Measurements from ENCODE around the gene TAX1BP3. TPM values are rescaled to one million over a fixed set of nuclear protein-coding genes. Genes with fewer than 3 reads are reported as not detected.

The TAX1BP3 gene
- total RNA-seq, 2 donors from 2014 or later = 69.6 to 86.8 TPM

DNA sequence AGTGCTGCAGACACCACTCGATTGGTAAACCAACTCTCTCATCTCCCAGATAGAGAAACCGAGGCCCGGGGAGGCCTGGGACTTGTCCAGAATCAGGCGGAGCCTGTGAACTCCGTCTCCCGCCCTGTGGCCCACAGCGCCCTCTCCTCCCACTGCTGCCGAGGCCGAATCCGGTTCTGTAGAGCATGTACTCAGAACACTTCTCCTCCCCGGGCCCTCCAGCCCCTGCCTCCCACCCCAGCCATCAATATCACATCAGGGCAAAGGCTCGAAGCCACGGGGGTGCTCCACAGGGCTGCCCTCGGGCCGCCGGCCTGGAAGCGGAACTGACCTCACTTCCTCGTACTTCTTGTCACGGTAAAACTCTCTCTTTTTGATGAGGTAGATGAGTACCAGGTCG is 13.2 kb upstream of the TAX1BP3 start:
- peaks cover 7% of the 10 kb centered on the region for H3K4me1 ChIP-seq (ENCODE audit: control insufficient read depth, insufficient read depth, low read length)
- no peak overlapping the region for H3K9ac ChIP-seq (ENCODE audit: extremely low read depth, low read length, poor library complexity, severe bottlenecking)
- TF ChIP-seq, protein P1, sequence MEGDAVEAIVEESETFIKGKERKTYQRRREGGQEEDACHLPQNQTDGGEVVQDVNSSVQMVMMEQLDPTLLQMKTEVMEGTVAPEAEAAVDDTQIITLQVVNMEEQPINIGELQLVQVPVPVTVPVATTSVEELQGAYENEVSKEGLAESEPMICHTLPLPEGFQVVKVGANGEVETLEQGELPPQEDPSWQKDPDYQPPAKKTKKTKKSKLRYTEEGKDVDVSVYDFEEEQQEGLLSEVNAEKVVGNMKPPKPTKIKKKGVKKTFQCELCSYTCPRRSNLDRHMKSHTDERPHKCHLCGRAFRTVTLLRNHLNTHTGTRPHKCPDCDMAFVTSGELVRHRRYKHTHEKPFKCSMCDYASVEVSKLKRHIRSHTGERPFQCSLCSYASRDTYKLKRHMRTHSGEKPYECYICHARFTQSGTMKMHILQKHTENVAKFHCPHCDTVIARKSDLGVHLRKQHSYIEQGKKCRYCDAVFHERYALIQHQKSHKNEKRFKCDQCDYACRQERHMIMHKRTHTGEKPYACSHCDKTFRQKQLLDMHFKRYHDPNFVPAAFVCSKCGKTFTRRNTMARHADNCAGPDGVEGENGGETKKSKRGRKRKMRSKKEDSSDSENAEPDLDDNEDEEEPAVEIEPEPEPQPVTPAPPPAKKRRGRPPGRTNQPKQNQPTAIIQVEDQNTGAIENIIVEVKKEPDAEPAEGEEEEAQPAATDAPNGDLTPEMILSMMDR (conservative IDR thresholded peaks at IDR 0.05) = no peak
- Mint-ChIP-seq H3K27me3 (ENCODE audit: insufficient read depth) (peaks cover 13% of the 10 kb centered on the region), H3K27ac (no peak overlapping the region), H3K9me3 (no peaks in the 10 kb centered on the region), H3K4me3 (no peak overlapping the region), H3K4me1 (peaks cover 10% of the 10 kb centered on the region), H3K36me3 (ENCODE audit: low read depth) (no peaks in the 10 kb centered on the region)
- H3K27ac ChIP-seq (ENCODE audit: low read depth, low read length) = no peak overlapping the region
- H3K36me3 ChIP-seq (ENCODE audit: control insufficient read depth, insufficient read depth, low read length) = no peaks in the 10 kb centered on the region
- DNase-seq = no peak
- WGBS, 2 experiments (ENCODE audit: insufficient coverage in 1 of 2, insufficient read length in 1 of 2) = 91 to 93% methylated on average over 9 to 20 of the region's 20 CpGs
- no peak overlapping the region for H3K4me3 ChIP-seq (ENCODE audit: low read length)
- H3K9me3 ChIP-seq (ENCODE audit: control insufficient read depth, low read length) = no peaks in the 10 kb centered on the region
- no peaks in the 10 kb centered on the region for H3K27me3 ChIP-seq (ENCODE audit: control insufficient read depth, insufficient read depth, low read length, poor library complexity, severe bottlenecking)

DNA sequence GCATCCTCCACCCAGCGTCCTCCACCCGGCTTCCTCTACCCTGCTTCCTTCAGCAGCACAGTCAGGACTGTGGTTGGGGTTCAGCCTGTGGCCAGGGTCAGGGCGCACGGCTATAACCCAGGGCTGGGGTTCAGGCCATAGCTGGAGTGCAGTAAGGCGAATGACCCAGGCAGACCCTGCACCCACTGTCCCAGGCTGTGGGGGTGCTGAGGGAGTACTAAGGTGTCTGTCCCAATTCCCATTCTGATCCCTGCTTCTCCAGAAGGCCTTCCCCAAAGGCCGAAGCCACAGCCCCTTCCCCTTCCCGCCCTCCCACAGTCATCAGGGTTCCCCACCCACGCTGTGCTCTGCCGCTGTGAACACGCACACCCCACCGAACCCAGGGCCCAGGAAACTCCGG is 12.7 kb upstream of the TAX1BP3 start:
- Histone ChIP-seq H3K36me3 (ENCODE audit: control insufficient read depth, insufficient read depth, low read length) (no peaks in the 10 kb centered on the region), H3K27me3 (ENCODE audit: control insufficient read depth, insufficient read depth, low read length, poor library complexity, severe bottlenecking) (no peaks in the 10 kb centered on the region), H3K4me1 (ENCODE audit: control insufficient read depth, insufficient read depth, low read length) (peaks cover 7% of the 10 kb centered on the region), H3K9ac (ENCODE audit: extremely low read depth, low read length, poor library complexity, severe bottlenecking) (no peak overlapping the region), H3K27ac (ENCODE audit: low read depth, low read length) (no peak overlapping the region), H3K9me3 (ENCODE audit: control insufficient read depth, low read length) (no peaks in the 10 kb centered on the region), H3K4me3 (ENCODE audit: low read length) (no peak overlapping the region)
- H3K4me1 Mint-ChIP-seq = peaks cover 13% of the 10 kb centered on the region
- peaks cover 13% of the 10 kb centered on the region for H3K27me3 Mint-ChIP-seq (ENCODE audit: insufficient read depth)
- 90 to 93% methylated on average over 2 to 12 of the region's 12 CpGs for WGBS, 2 experiments (ENCODE audit: insufficient coverage in 1 of 2, insufficient read length in 1 of 2)
- no peak overlapping the region for H3K4me3 Mint-ChIP-seq
- no peaks in the 10 kb centered on the region for H3K36me3 Mint-ChIP-seq (ENCODE audit: low read depth)
- TF ChIP-seq, protein P1 (conservative IDR thresholded peaks at IDR 0.05) = no peak
- no peak overlapping the region for H3K27ac Mint-ChIP-seq
- DNase-seq = no peak
- H3K9me3 Mint-ChIP-seq = no peaks in the 10 kb centered on the region

DNA sequence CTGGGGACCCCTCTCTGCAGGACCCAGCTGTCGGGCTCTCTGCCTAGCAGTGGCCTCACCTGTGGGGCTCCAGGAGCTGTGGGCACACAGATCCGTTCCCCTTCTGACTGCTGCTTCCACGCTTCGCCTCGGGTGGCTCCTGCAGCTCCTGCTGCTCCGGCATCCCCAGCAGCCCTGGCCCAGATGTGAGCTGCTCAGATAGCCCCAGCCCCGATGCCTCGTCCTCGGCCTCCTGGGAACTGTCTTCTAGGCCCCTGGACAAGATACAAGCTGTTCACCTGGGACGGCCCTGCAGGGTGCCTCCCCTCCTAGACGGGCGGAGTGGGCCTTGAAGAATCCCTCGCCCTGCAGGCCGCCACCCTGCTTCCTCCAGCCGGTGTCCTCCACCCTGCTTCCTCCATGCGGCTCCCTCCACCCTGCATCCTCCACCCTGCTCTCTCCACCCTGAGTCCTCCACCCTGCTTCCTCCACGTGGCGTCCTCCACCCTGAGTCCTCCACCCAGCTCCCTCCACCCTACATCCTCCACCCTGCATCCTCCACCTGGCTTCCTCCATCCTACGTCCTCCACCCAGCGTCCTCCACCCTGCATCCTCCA is 11.3 kb upstream of the TAX1BP3 start:
- DNase-seq = no peak
- Histone ChIP-seq H3K36me3 (ENCODE audit: control insufficient read depth, insufficient read depth, low read length) (no peaks in the 10 kb centered on the region), H3K27ac (ENCODE audit: low read depth, low read length) (no peak overlapping the region), H3K4me3 (ENCODE audit: low read length) (no peak overlapping the region), H3K4me1 (ENCODE audit: control insufficient read depth, insufficient read depth, low read length) (peaks cover 9% of the 10 kb centered on the region), H3K9ac (ENCODE audit: extremely low read depth, low read length, poor library complexity, severe bottlenecking) (no peak overlapping the region), H3K9me3 (ENCODE audit: control insufficient read depth, low read length) (no peaks in the 10 kb centered on the region), H3K27me3 (ENCODE audit: control insufficient read depth, insufficient read depth, low read length, poor library complexity, severe bottlenecking) (no peaks in the 10 kb centered on the region)
- H3K9me3 Mint-ChIP-seq = no peaks in the 10 kb centered on the region
- WGBS, 2 experiments (ENCODE audit: insufficient coverage in 1 of 2, insufficient read length in 1 of 2) = 86 to 87% methylated on average over 10 to 20 of the region's 20 CpGs
- H3K36me3 Mint-ChIP-seq (ENCODE audit: low read depth) = no peaks in the 10 kb centered on the region
- TF ChIP-seq, protein P1 (conservative IDR thresholded peaks at IDR 0.05) = no peak
- H3K4me1 Mint-ChIP-seq = peaks cover 18% of the 10 kb centered on the region
- H3K4me3 Mint-ChIP-seq = no peak overlapping the region
- no peak overlapping the region for H3K27ac Mint-ChIP-seq
- peaks cover 13% of the 10 kb centered on the region for H3K27me3 Mint-ChIP-seq (ENCODE audit: insufficient read depth)
